Hepatocyte (in vitro differentiated cells): ENCODE results near the gene CEP295NL. TPM values are rescaled to one million over a fixed set of nuclear protein-coding genes. Genes with fewer than 3 reads are reported as not detected.

ENCODE experiments used
- DNase-seq: peaks from one replicate; pipeline ENCODE4 v3.0.0-alpha.2; 2016; ENCODE audit warnings: low spot score
- H2AFZ ChIP-seq: fragments of 200-600 bp; sonication (generic); 2 replicates; pipeline ENCODE4 v1.6.0; 2016; ENCODE audit warnings: antibody characterized with exemption, mild to moderate bottlenecking
- H3K27ac ChIP-seq: fragments of 200-600 bp; sonication (generic); 2 replicates; pipeline ENCODE4 v1.5.1; 2016; ENCODE audit warnings: mild to moderate bottlenecking
- H3K27me3 ChIP-seq: fragments of 200-600 bp; sonication (generic); 2 replicates; pipeline ENCODE4 v1.6.1; 2016
- H3K36me3 ChIP-seq: fragments of 200-600 bp; sonication (generic); replicated peaks from 2 replicates; pipeline ENCODE4 v1.5.1; 2016; ENCODE audit warnings: low read depth; ENCODE audit not compliant: insufficient read depth
- H3K4me1 ChIP-seq: fragments of 200-600 bp; sonication (generic); 2 replicates; pipeline ENCODE4 v1.5.1; 2016; ENCODE audit warnings: mild to moderate bottlenecking, moderate library complexity; ENCODE audit not compliant: insufficient read depth
- H3K4me2 ChIP-seq: fragments of 200-600 bp; sonication (generic); 2 replicates; pipeline ENCODE4 v1.6.0; 2016
- H3K4me3 ChIP-seq: fragments of 200-600 bp; sonication (generic); 2 replicates; pipeline ENCODE4 v1.5.1; 2016; ENCODE audit warnings: mild to moderate bottlenecking
- H3K79me2 ChIP-seq: fragments of 200-600 bp; sonication (generic); 2 replicates; pipeline ENCODE4 v1.6.0; 2017; ENCODE audit warnings: mild to moderate bottlenecking
- H3K9me2 ChIP-seq: fragments of 200-600 bp; sonication (generic); replicated peaks from 2 replicates; pipeline ENCODE4 v1.6.0; 2017; ENCODE audit warnings: mild to moderate bottlenecking; ENCODE audit not compliant: insufficient read depth
- H3K9me3 ChIP-seq: fragments of 200-600 bp; sonication (generic); 2 replicates; pipeline ENCODE4 v1.5.1; 2016; ENCODE audit warnings: low read depth, mild to moderate bottlenecking
- H4K20me1 ChIP-seq: fragments of 200-600 bp; sonication (generic); 2 replicates; pipeline ENCODE4 v1.6.0; 2016; ENCODE audit warnings: mild to moderate bottlenecking; ENCODE audit not compliant: insufficient read depth, poor library complexity, severe bottlenecking
- EZH2 ChIP-seq: fragments of 200-600 bp; sonication (generic); IDR thresholded peaks from 2 replicates; pipeline ENCODE4 v1.6.1; 2016; ENCODE audit warnings: antibody characterized with exemption, mild to moderate bottlenecking, borderline replicate concordance
- EZH2phosphoT487 ChIP-seq: fragments of 200-600 bp; sonication (generic); IDR thresholded peaks from one replicate; pipeline ENCODE4 v1.6.1; 2018; ENCODE audit warnings: antibody characterized with exemption, mild to moderate bottlenecking, low read depth, moderate library complexity; ENCODE audit not compliant: unreplicated experiment, severe bottlenecking
- WGBS: methylation state at CpG from one replicate; pipeline ENCODE4 v1.1.6; 2016; ENCODE audit warnings: low lambda C conversion rate; ENCODE audit errors: missing lambda C conversion rate; 5-methylcytosine and 5-hydroxymethylcytosine counted together
- polyA plus RNA-seq: library from polyadenylated mRNA; unstranded; fragments of >200 nt; fragmentation: Nextera tagmentation; extraction: Ambion mirVana; gene quantifications from 2 replicates; pipeline ENCODE4 v1.2.1, GENCODE V29; 2016
- total RNA-seq: library from RNA; depleted of rRNA; stranded (reverse); fragments of >200 nt; gene quantifications from 2 replicates; pipeline ENCODE4 v1.2.3, GENCODE V29; 2014
- TF ChIP-seq, protein P1 (sequence below): fragments of 200-600 bp; sonication (generic); IDR thresholded peaks from 2 replicates; pipeline ENCODE4 v1.5.1; 2016; ENCODE audit warnings: antibody characterized with exemption, mild to moderate bottlenecking; ENCODE audit not compliant: poor library complexity

Gene CEP295NL
- total and polyA plus RNA-seq, 2 experiments from 2014 or later, result 0.17 to 0.97 TPM

DNA sequence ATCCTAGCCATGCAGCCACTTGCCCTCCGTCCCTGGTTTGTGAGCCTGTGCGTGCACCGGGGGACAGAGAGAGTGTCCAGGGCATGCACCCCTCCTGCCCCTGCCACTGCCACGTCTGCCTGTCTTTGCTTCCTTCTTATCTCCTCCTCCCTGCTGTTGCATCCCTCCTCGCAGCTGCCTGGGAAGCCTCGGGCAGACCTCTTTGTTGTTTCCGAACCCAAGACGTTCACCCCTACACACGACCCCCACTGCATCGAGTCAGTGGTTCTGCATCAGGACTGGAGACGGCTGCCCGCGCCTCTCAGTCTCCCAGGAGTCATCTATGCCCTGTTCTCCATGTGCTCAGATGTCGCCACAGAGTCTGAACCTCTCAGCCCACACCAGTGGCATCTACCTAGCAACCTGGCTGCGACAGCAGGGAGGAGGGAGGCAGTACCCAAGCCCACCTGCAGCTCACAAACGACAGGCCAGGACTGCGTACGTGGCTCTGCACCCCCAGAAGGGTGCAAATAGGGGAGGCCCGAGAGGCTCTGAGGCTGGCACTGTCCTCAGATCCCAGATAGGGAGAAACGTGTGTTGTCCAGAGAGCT lies 17.0 kb upstream of the CEP295NL start:
- Histone ChIP-seq H3K36me3 (no peaks in the 10 kb centered on the region), H3K9me2 (no peaks in the 10 kb centered on the region), H2AFZ (no peak overlapping the region), H3K27ac (peak overlapping the region; percentile 46), H3K4me1 (peaks cover 27% of the 10 kb centered on the region), H3K27me3 (no peaks in the 10 kb centered on the region), H3K79me2 (peaks cover 94% of the 10 kb centered on the region), H3K4me2 (peak overlapping the region; percentile 57), H3K4me3 (no peak overlapping the region), H3K9me3 (no peaks in the 10 kb centered on the region), H4K20me1 (peaks cover 58% of the 10 kb centered on the region)
- WGBS, result 83% methylated on average over 20 of the region's 20 CpGs
- no peak for DNase-seq
- no peak for TF ChIP-seq EZH2
- no peak for TF ChIP-seq EZH2phosphoT487
- TF ChIP-seq, protein P1, sequence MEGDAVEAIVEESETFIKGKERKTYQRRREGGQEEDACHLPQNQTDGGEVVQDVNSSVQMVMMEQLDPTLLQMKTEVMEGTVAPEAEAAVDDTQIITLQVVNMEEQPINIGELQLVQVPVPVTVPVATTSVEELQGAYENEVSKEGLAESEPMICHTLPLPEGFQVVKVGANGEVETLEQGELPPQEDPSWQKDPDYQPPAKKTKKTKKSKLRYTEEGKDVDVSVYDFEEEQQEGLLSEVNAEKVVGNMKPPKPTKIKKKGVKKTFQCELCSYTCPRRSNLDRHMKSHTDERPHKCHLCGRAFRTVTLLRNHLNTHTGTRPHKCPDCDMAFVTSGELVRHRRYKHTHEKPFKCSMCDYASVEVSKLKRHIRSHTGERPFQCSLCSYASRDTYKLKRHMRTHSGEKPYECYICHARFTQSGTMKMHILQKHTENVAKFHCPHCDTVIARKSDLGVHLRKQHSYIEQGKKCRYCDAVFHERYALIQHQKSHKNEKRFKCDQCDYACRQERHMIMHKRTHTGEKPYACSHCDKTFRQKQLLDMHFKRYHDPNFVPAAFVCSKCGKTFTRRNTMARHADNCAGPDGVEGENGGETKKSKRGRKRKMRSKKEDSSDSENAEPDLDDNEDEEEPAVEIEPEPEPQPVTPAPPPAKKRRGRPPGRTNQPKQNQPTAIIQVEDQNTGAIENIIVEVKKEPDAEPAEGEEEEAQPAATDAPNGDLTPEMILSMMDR, result no peak

DNA sequence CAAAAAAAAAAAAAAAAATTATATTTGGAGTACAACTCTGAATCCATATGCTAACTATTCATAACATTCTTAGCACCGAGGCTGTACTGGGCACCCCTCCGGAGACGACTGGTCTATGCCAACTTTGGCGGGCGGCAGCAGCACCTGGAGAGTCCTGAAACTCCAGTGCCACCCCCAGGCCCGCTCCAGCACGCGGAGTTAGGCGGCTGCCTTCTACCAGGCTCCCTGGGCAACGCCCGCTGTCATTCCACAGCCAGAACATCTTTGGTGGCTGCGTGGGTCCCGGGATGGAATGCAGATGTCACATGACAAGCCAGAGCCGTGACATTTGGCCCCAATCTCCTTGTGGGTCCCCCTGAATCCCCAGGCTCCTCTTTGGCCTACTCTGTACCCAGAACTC lies 16.0 kb upstream of the CEP295NL start:
- Histone ChIP-seq H3K79me2 (peaks cover 93% of the 10 kb centered on the region), H3K9me3 (no peaks in the 10 kb centered on the region), H3K27ac (no peak overlapping the region), H3K4me2 (no peak overlapping the region), H4K20me1 (peaks cover 56% of the 10 kb centered on the region), H3K27me3 (no peaks in the 10 kb centered on the region), H3K4me1 (peaks cover 27% of the 10 kb centered on the region), H2AFZ (no peak overlapping the region), H3K36me3 (no peaks in the 10 kb centered on the region), H3K9me2 (no peaks in the 10 kb centered on the region), H3K4me3 (no peak overlapping the region)
- WGBS, result 93% methylated on average over 14 of the region's 14 CpGs
- TF ChIP-seq, protein P1, result no peak
- TF ChIP-seq EZH2phosphoT487 (no peak), EZH2 (no peak)
- DNase-seq, result no peak

DNA sequence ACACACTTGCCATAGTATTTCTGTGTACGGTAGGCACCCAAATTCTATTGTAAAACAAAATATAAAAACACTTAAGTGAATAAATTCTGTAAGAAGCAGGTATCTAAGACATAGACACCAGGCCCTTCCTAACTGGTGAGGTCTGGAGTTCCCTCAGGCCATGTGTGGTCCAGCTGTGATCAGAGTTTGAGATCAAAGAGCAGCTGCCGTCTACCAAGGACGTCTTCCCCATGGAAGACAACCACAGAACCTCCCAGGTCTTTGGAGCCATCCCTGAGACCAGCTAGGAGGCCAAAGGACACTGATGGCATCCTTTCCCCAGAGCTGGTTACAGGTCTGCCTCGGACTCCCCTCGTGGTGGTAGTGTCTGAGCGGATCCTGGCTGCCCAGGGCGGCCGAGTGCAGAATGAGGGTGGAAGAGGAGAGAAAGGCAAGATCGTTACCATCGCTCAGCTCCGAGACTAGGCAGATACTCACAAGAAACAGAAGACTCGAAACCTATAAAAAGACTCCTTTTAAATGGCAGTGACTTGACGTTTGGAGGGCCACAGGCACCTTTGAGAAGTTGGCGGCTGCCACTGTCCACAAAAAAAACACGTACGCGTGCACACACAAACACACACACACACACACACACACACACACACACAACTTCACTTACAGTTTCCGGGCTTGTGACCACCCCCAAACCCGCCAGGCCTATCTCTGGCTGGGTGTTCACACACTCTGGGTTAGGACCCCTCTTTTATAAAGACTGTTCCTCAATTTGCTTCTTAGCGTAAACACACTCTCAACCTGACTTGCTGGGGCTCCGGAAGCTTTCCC lies 14.7 kb upstream of the CEP295NL start:
- no peaks in the 10 kb centered on the region for H3K36me3 ChIP-seq
- H3K4me2 ChIP-seq, result no peak overlapping the region
- H3K9me2 ChIP-seq, result no peaks in the 10 kb centered on the region

More for the DNA sequence above, 14.7 kb upstream of the CEP295NL start:
- Histone ChIP-seq H3K27me3 (no peaks in the 10 kb centered on the region), H3K4me3 (no peak overlapping the region), H3K4me1 (peaks cover 27% of the 10 kb centered on the region), H3K27ac (no peak overlapping the region), H2AFZ (no peak overlapping the region), H3K9me3 (no peaks in the 10 kb centered on the region), H3K79me2 (peaks cover 92% of the 10 kb centered on the region), H4K20me1 (peaks cover 49% of the 10 kb centered on the region)
- WGBS, result 85% methylated on average over 21 of the region's 21 CpGs
- no peak for DNase-seq
- TF ChIP-seq EZH2, result no peak
- TF ChIP-seq EZH2phosphoT487, result no peak
- TF ChIP-seq, protein P1, result no peak
